Cardiac septum (tissue), 1 donor: ENCODE data around the gene USP17L19. TPM values are rescaled to one million over a fixed set of nuclear protein-coding genes. Genes with fewer than 3 reads are reported as not detected.
A peak's percentile ranks its signal among the peaks of the same experiment; 100 is the strongest.
"Not testable (repeated sequence)": the region's sequence is repeated elsewhere in the genome, so short reads cannot be mapped to it uniquely, and the experiment has no call there.

Experiments used
- DNase-seq: peaks from one replicate; pipeline ENCODE4 v3.0.0-alpha.2; 2020; ENCODE audit warnings: low spot score
- intact Hi-C: fragments of 100-400 bp; cut with DNase I; formaldehyde crosslinking; loops from one replicate; pipeline ENCODE4 v1.14.0; 2022
- long read RNA-seq: library from polyadenylated mRNA; unstranded; transcript quantifications from one replicate; pipeline ENCODE4 v2.0.0, GENCODE V29; 2021
- total RNA-seq: library from RNA; stranded (reverse); fragmentation: NEBNext Ultra II Directional; extraction: Animal tissue kit (Norgen Biotek cat#: 25700); gene quantifications from one replicate; pipeline ENCODE4 v1.2.1, GENCODE V29; 2021
- donor health status: DM: no; HTN: no; CAD: no.

The USP17L19 gene
- not detected for total RNA-seq
- long read RNA-seq: 0 reads

DNA sequence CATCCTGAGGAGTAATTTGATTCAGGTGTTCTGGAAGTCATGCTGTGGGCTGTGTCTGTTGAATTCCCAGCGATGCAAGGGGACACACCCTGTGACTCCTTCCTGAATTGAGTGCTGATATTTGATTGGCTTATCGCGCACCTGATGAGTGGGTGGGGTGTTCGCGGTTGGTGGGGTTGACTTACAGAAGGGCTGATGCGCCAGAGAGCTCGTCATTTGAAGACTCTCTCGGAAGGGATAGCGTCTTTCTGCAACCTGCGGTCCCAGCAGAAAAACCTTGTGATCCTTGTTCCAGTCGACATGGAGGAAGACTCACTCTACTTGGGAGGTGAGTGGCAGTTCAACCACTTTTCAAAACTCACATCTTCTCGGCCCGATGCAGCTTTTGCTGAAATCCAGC is at the start of gene USP17L19:
Gene USP17L19, plus strand, starts transcription at position 301 of the 400 bp plus-strand sequence. Its CDS starts 0 bp downstream, at position 301.
- intact Hi-C loops, DNase-seq: not testable (repeated sequence)

GRCh38 chr4:9210357-9210756 is 42.8 kb upstream of the USP17L19 start, which contains the start of gene USP17L10:
Gene USP17L10 (plus strand): TSS chr4:9210657. CDS start chr4:9210657, 0 bp downstream.
- intact Hi-C loops, DNase-seq: not testable (repeated sequence)

DNA sequence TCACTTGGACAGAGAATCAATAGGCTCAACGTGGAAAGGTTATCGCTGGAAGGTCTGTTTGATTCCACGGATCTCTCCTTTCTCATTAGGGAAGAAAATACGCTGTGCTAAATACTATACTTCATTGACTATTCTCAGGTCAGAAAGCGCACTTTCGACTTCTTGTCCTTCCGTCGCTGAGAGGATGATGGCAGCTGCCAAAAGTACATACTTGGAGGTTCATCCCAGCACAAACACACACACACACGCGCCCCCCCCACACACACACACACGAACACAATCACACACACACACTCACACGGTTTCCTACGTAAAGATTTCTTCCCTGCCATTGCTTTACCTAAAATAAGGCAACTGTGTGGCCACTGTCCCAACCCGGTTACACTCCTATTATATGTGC is 38.5 kb upstream of the USP17L19 start:
- intact Hi-C loops: not testable (repeated sequence)

GRCh38 chr4:9215105-9215504 is 38.1 kb upstream of the USP17L19 start, which contains the start of gene USP17L11:
Gene USP17L11 (plus strand): TSS chr4:9215405. CDS start chr4:9215405, 0 bp downstream.
- intact Hi-C loops, DNase-seq: not testable (repeated sequence)

More for the DNA sequence above, 38.5 kb upstream of the USP17L19 start:
- peak; percentile 44 for DNase-seq

GRCh38 chr4:9219852-9220251 is 33.3 kb upstream of the USP17L19 start, which contains the start of gene USP17L12:
Gene USP17L12 (plus strand): TSS chr4:9220152. CDS start chr4:9220152, 0 bp downstream.
- intact Hi-C loops, DNase-seq: not testable (repeated sequence)

DNA sequence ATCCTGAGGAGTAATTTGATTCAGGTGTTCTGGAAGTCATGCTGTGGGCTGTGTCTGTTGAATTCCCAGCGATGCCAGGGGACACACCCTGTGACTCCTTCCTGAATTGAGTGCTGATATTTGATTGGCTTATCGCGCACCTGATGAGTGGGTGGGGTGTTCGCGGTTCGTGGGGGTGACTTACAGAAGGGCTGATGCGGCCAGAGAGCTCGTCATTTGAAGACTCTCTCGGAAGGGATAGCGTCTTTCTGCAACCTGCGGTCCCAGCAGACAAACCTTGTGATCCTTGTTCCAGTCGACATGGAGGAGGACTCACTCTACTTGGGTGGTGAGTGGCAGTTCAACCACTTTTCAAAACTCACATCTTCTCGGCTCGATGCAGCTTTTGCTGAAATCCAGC is 28.6 kb upstream of the USP17L19 start, which contains the start of gene USP17L13:
Gene USP17L13, plus strand, starts transcription at position 301 of the 400 bp plus-strand sequence. Its CDS starts 0 bp downstream, at position 301.
- intact Hi-C loops, DNase-seq: not testable (repeated sequence)

DNA sequence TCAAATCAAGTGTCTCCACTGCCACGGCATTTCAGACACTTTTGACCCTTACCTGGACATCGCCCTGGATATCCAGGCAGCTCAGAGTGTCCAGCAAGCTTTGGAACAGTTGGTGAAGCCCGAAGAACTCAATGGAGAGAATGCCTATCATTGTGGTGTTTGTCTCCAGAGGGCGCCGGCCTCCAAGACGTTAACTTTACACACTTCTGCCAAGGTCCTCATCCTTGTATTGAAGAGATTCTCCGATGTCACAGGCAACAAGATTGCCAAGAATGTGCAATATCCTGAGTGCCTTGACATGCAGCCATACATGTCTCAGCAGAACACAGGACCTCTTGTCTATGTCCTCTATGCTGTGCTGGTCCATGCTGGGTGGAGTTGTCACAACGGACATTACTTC is 22.9 kb upstream of the USP17L19 start:
- intact Hi-C loops: not testable (repeated sequence)
- DNase-seq: peak; percentile 68

DNA sequence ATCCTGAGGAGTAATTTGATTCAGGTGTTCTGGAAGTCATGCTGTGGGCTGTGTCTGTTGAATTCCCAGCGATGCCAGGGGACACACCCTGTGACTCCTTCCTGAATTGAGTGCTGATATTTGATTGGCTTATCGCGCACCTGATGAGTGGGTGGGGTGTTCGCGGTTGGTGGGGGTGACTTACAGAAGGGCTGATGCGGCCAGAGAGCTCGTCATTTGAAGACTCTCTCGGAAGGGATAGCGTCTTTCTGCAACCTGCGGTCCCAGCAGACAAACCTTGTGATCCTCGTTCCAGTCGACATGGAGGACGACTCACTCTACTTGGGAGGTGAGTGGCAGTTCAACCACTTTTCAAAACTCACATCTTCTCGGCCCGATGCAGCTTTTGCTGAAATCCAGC is 19.1 kb upstream of the USP17L19 start, which contains the start of gene USP17L15:
Gene USP17L15, plus strand, starts transcription at position 301 of the 400 bp plus-strand sequence. Its CDS starts 0 bp downstream, at position 301.
- intact Hi-C loops, DNase-seq: not testable (repeated sequence)

DNA sequence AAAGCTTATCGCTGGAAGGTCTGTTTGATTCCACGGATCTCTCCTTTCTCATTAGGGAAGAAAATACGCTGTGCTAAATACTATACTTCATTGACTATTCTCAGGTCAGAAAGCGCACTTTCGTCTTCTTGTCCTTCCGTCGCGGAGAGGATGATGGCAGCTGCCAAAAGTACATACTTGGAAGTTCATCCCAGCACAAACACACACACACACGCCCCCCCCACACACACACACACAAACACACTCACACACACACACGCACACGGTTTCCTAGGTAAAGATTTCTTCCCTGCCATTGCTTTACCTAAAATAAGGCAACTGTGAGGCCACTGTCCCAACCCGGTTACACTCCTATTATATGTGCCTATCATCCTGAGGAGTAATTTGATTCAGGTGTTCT is 14.7 kb upstream of the USP17L19 start:
- DNase-seq: peak; percentile 64
- intact Hi-C loops: not testable (repeated sequence)

GRCh38 chr4:9243579-9243978 is 9.6 kb upstream of the USP17L19 start, which contains the start of gene USP17L17:
Gene USP17L17 (plus strand): TSS chr4:9243879. CDS start chr4:9243879, 0 bp downstream.
- DNase-seq, intact Hi-C loops: not testable (repeated sequence)

- intact Hi-C loops: not testable (repeated sequence)
- peak; percentile 77 for DNase-seq
Measured at GRCh38 chr4:9247953-9248680, 5.1 kb upstream of the USP17L19 start, which contains the start of gene USP17L18. Gene USP17L18 (plus strand): TSS chr4:9248630. CDS start chr4:9248630, 0 bp downstream.

- DNase-seq, intact Hi-C loops: not testable (repeated sequence)
Measured at GRCh38 chr4:9257824-9258223, 4.6 kb downstream of the USP17L19 start, which contains the start of gene USP17L20. Gene USP17L20 (plus strand): TSS chr4:9258124. CDS start chr4:9258124, 0 bp downstream.

DNA sequence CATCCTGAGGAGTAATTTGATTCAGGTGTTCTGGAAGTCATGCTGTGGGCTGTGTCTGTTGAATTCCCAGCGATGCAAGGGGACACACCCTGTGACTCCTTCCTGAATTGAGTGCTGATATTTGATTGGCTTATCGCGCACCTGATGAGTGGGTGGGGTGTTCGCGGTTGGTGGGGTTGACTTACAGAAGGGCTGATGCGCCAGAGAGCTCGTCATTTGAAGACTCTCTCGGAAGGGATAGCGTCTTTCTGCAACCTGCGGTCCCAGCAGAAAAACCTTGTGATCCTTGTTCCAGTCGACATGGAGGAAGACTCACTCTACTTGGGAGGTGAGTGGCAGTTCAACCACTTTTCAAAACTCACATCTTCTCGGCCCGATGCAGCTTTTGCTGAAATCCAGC is 9.4 kb downstream of the USP17L19 start, which contains the start of gene USP17L21:
Gene USP17L21, plus strand, starts transcription at position 301 of the 400 bp plus-strand sequence. Its CDS starts 0 bp downstream, at position 301.
- intact Hi-C loops, DNase-seq: not testable (repeated sequence)

DNA sequence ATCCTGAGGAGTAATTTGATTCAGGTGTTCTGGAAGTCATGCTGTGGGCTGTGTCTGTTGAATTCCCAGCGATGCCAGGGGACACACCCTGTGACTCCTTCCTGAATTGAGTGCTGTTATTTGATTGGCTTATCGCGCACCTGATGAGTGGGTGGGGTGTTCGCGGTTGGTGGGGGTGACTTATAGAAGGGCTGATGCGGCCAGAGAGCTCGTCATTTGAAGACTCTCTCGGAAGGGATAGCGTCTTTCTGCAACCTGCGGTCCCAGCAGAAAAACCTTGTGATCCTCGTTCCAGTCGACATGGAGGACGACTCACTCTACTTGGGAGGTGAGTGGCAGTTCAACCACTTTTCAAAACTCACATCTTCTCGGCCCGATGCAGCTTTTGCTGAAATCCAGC is 14.1 kb downstream of the USP17L19 start, which contains the start of gene USP17L22:
Gene USP17L22, plus strand, starts transcription at position 301 of the 400 bp plus-strand sequence. Its CDS starts 0 bp downstream, at position 301.
- DNase-seq, intact Hi-C loops: not testable (repeated sequence)

DNA sequence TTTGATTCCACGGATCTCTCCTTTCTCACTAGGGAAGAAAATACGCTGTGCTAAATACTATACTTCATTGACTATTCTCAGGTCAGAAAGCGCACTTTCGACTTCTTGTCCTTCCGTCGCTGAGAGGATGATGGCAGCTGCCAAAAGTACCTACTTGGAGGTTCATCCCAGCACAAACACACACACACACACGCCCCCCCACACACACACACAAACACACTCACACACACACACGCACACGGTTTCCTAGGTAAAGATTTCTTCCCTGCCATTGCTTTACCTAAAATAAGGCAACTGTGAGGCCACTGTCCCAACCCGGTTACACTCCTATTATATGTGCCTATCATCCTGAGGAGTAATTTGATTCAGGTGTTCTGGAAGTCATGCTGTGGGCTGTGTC is 18.5 kb downstream of the USP17L19 start:
- intact Hi-C loops: not testable (repeated sequence)
- DNase-seq: peak; percentile 93

Other genes starting within 250 kb of the USP17L19 start
- not detected for gene FAM90A26, start 83.0 kb upstream of the USP17L19 start, total RNA-seq
- gene USP17L10, start 42.7 kb upstream of the USP17L19 start, total RNA-seq: not detected
- not detected for gene USP17L11, start 38.0 kb upstream of the USP17L19 start, total RNA-seq
- not detected for gene USP17L12, start 33.2 kb upstream of the USP17L19 start, total RNA-seq
- gene USP17L13, start 28.5 kb upstream of the USP17L19 start, total RNA-seq: not detected
- not detected for gene USP17L15, start 19.0 kb upstream of the USP17L19 start, total RNA-seq
- not detected for gene USP17L17, start 9.5 kb upstream of the USP17L19 start, total RNA-seq
- gene USP17L18, start 4.7 kb upstream of the USP17L19 start, total RNA-seq: not detected
- not detected for gene USP17L20, start 4.7 kb downstream of the USP17L19 start, total RNA-seq
- gene USP17L21, start 9.5 kb downstream of the USP17L19 start, total RNA-seq: not detected
- gene USP17L22, start 14.2 kb downstream of the USP17L19 start, total RNA-seq: not detected
- not detected for gene USP17L24, start 71.8 kb downstream of the USP17L19 start, total RNA-seq
- gene USP17L25, start 76.5 kb downstream of the USP17L19 start, total RNA-seq: not detected
- not detected for gene USP17L26, start 81.3 kb downstream of the USP17L19 start, total RNA-seq
- not detected for gene USP17L5, start 86.0 kb downstream of the USP17L19 start, total RNA-seq
- not detected for gene USP17L27, start 90.8 kb downstream of the USP17L19 start, total RNA-seq
- gene USP17L28, start 95.5 kb downstream of the USP17L19 start, total RNA-seq: not detected
- not detected for gene USP17L29, start 100.3 kb downstream of the USP17L19 start, total RNA-seq
- not detected for gene USP17L30, start 109.8 kb downstream of the USP17L19 start, total RNA-seq
- gene DEFB131A, start 191.0 kb downstream of the USP17L19 start, total RNA-seq: not detected